ENCODE results near the gene ADPRH.

ADPRH gene

DNA sequence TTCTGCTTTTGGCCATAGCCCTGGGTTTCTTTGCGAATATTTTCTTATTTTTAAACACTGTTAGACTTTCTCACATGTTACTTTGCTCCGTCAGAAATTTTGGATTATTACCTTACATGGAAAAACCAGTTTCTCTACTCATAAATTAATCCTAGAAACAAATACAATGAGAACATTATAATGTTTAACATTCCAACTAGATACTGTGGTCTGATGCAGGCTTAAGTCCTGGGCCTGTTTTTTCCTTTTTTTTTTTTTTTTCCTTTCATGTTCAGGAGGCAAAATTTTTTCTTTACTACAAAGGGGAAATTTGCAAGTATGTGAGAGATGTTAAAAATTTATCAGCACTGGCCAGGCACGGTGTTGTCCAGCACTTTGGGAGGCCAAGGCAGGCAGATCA, 52.2 kb downstream of the ADPRH start:
- DNase-seq: no peak

DNA sequence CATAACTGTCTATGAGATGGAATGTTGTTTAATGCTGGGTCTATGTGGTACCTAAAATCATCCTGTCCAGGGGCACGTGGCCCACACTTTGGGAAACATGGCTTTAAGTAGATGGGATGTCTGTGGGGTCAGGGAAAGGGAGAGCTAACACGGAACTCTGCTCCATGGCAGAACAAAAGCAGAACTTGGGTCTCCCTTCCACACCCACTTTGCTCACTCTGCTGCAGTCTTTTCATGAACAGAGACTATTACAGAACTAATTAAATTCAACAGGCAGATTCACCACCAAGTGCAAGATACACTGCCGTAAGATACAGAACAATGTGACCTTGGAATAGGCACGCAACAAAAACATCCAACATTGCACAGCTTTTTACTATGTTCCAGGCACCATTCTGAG, 52.9 kb downstream of the ADPRH start:
- no peak for DNase-seq

DNA sequence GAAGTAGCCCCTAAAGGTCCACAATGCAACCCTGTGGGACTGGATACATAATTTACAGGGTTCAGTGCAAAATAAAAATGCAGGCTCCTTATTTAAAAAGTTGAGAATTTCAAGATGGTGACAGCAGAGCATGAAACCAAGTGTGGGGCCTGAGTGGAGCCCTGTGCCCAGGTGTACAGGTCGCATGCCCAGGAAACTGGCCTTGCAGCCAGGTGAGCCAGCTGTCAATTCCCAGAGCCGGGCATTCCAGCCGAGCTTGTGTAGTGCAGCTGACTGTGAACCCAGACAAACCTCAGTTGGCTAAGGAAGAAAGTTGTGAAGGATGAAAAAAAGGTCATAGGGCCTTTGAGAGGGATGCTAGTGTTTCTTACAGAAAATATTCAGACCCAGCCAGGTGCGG, 53.5 kb downstream of the ADPRH start:
- DNase-seq: no peak

- no peak for DNase-seq
Observed at GRCh38 chr3:119635719-119636118, 56.4 kb downstream of the ADPRH start.

- no peak for DNase-seq
Observed at GRCh38 chr3:119636249-119636648, 57.0 kb downstream of the ADPRH start.

GRCh38 chr3:119636891-119637611, 57.8 kb downstream of the ADPRH start:
- no peak for DNase-seq

DNA sequence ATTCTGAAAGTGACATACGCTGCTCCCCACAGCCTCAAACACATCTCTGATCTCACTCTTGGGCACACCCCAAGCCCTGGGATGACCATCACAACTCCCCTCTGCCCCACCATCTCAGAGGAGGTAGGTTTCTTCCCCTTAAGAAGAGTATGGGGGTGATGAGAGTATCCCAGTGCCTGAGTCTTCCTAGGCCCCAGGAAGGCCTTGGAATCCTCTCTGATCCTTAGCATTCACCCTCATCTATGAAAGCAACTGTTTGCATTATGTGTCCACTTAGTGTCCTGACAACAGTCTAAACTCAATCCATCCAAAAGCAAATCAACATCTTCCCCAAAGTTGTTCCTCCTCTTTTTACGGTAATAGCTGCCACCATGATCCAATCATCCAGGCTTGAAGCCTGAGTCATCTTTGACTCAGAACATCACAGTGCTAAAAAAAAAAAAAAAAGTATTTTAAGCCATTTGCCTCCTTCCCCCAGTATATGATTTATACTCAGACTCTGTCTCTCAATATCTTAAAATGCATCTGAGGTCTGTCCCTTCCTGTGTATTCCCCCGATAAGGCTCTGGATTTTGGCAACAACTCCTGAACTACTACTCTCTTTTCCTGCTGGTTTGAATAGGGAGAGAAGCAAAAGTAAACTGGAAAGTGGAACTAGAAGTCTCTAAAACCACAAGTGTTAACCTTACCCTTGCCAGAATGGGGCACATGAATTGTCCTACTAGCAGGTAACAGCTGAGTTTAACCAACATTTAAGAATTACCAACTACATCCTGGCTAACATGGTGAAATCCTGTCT, 58.6 kb downstream of the ADPRH start:
- no peak for DNase-seq

Measured in cerebellar nuclear complex (tissue), 1 donor.